Measurements from ENCODE around the gene MT1X.
A peak's percentile ranks its signal among the peaks of the same experiment; 100 is the strongest.
"Not testable (repeated sequence)": the region's sequence is repeated elsewhere in the genome, so short reads cannot be mapped to it uniquely, and the experiment has no call there.

MT1X gene

GRCh38 chr16:56657555-56658326, 24.5 kb upstream of the MT1X start, which contains the start of gene MT1F:
Gene MT1F (plus strand): TSS chr16:56657959. CDS start chr16:56658059, 100 bp downstream.
- peak; percentile 58 for DNase-seq

GRCh38 chr16:56658327-56658875, 23.9 kb upstream of the MT1X start:
- no peak for DNase-seq

GRCh38 chr16:56662357-56663354, 19.6 kb upstream of the MT1X start:
- no peak for DNase-seq

GRCh38 chr16:56664506-56664905, 17.8 kb upstream of the MT1X start:
- no peak for DNase-seq

- not testable (repeated sequence) for DNase-seq
Measured at GRCh38 chr16:56665286-56666261, 16.7 kb upstream of the MT1X start.

GRCh38 chr16:56667581-56668571, 14.4 kb upstream of the MT1X start, which contains the start of gene MT1G:
Gene MT1G (minus strand): TSS chr16:56668065. CDS start chr16:56667993, 72 bp downstream.
- no peak for DNase-seq

- DNase-seq: no peak
Measured at GRCh38 chr16:56669005-56669839, 13.0 kb upstream of the MT1X start, which contains the start of gene MT1H. Gene MT1H (plus strand): TSS chr16:56669814. CDS start chr16:56669885, 71 bp downstream.

GRCh38 chr16:56669840-56670619, 12.2 kb upstream of the MT1X start:
- DNase-seq: no peak

- no peak for DNase-seq
Measured at GRCh38 chr16:56670620-56670934, 11.7 kb upstream of the MT1X start.

GRCh38 chr16:56671691-56672090, 10.6 kb upstream of the MT1X start:
- DNase-seq: not testable (repeated sequence)

- DNase-seq: not testable (repeated sequence)
Measured at GRCh38 chr16:56672171-56672570, 10.1 kb upstream of the MT1X start.

- DNase-seq: no peak
Measured at GRCh38 chr16:56672761-56673536, 9.3 kb upstream of the MT1X start.

GRCh38 chr16:56673921-56674320, 8.3 kb upstream of the MT1X start:
- no peak for DNase-seq

GRCh38 chr16:56674570-56674969, 7.7 kb upstream of the MT1X start:
- not testable (repeated sequence) for DNase-seq

- no peak for DNase-seq
Measured at GRCh38 chr16:56675685-56676210, 6.5 kb upstream of the MT1X start.

- DNase-seq: no peak
Measured at GRCh38 chr16:56677474-56677873, 4.8 kb upstream of the MT1X start.

- no peak for DNase-seq
Measured at GRCh38 chr16:56679078-56679730, 3.1 kb upstream of the MT1X start.
